Activated gamma-delta T cell (primary cell): ENCODE data around the gene AKAP1.

Experiments
- DNase-seq: peaks from one replicate; lab custom pipeline; 2025; lab: John Stamatoyannopoulos, UW

Gene AKAP1

GRCh38 chr17:57170866-57171265, 85.8 kb downstream of the AKAP1 start:
- no peak for DNase-seq
